Osteoblast (primary cell): ENCODE measurements around the gene VAX1. TPM values are rescaled to one million over a fixed set of nuclear protein-coding genes. Genes with fewer than 3 reads are reported as not detected.

ENCODE experiments used
- small RNA-seq: library from RNA; depleted of rRNA; stranded (forward); fragments of <200 nt; gene quantifications from one replicate; pipeline ENCODE3, GENCODE V24; 2012
- total RNA-seq: library from RNA; depleted of rRNA; stranded (reverse); fragments of >200 nt; gene quantifications from 2 replicates; pipeline ENCODE4 v1.2.3, GENCODE V29; 2012

Gene VAX1
- total RNA-seq, 1 donor = not detected

Small RNA genes lying within 50 kb of the gene (small RNA-seq; reads per million reads assigned to genes)
- not detected for gene MIR3663

Other genes starting within 250 kb of the VAX1 start
- gene SHTN1, start 133.1 kb downstream of the VAX1 start, total RNA-seq = 2.2 and 2.4 TPM in 2 replicates
- not detected in 2 replicates for gene KCNK18, start 59.2 kb upstream of the VAX1 start, total RNA-seq
- under 0.01 TPM in 1 of 2 replicates, not detected in the other for gene SLC18A2, start 102.8 kb upstream of the VAX1 start, total RNA-seq
- 35.8 and 38.3 TPM in 2 replicates for gene PDZD8, start 237.2 kb upstream of the VAX1 start, total RNA-seq